CD4-positive, alpha-beta T cell treated with Interleukin-1 beta for 1 hour (primary cell): ENCODE results near the gene PKN3.
"Not testable (repeated sequence)": the region's sequence is repeated elsewhere in the genome, so short reads cannot be mapped to it uniquely, and the experiment has no call there.

Experiments used
- DNase-seq, 2 donors: peaks; one replicate each; pipeline ENCODE4 v3.0.0-alpha.2; 2020 to 2022

The PKN3 gene

GRCh38 chr9:128694344-128694743, 8.0 kb upstream of the PKN3 start:
- no peak for DNase-seq

GRCh38 chr9:128696923-128697707, 5.2 kb upstream of the PKN3 start:
- DNase-seq, result no peak

GRCh38 chr9:128699096-128699795, 3.1 kb upstream of the PKN3 start:
- not testable (repeated sequence) for DNase-seq

- DNase-seq, result no peak
These were observed 962 bp upstream of the PKN3 start for GRCh38 chr9:128701227-128701854.

- DNase-seq, result peak in 1 of 2 donors; percentile 29
These were observed 779 bp downstream of the PKN3 start for GRCh38 chr9:128702949-128703615.

- no peak for DNase-seq
These were observed 1.5 kb downstream of the PKN3 start for GRCh38 chr9:128703616-128704355.

GRCh38 chr9:128704356-128704670, 2.0 kb downstream of the PKN3 start:
- no peak for DNase-seq

GRCh38 chr9:128705051-128705965, 3.0 kb downstream of the PKN3 start:
- DNase-seq, result no peak

GRCh38 chr9:128706045-128706444, 3.7 kb downstream of the PKN3 start:
- DNase-seq, result no peak

- no peak for DNase-seq
These were observed 4.5 kb downstream of the PKN3 start for GRCh38 chr9:128706671-128707381.

- no peak for DNase-seq
These were observed 5.1 kb downstream of the PKN3 start for GRCh38 chr9:128707446-128707845.

GRCh38 chr9:128712451-128713410, 10.4 kb downstream of the PKN3 start:
- no peak for DNase-seq

- no peak for DNase-seq
These were observed 11.1 kb downstream of the PKN3 start for GRCh38 chr9:128713411-128713780.

- DNase-seq, result no peak
These were observed 11.8 kb downstream of the PKN3 start for GRCh38 chr9:128713941-128714573.

GRCh38 chr9:128714586-128715435, 12.5 kb downstream of the PKN3 start:
- DNase-seq, result no peak

- DNase-seq, result no peak
These were observed 13.1 kb downstream of the PKN3 start for GRCh38 chr9:128715436-128715750.

GRCh38 chr9:128716581-128717254, 14.4 kb downstream of the PKN3 start:
- no peak for DNase-seq

GRCh38 chr9:128718047-128718446, 15.7 kb downstream of the PKN3 start:
- no peak for DNase-seq
